Limb (tissue), 2 donors: ENCODE data around the gene CADM3.

ENCODE experiments used
- DNase-seq, 2 donors: peaks; one replicate each; pipeline ENCODE4 v3.0.0-alpha.2; 2016; ENCODE audit errors: extremely low spot score in 2 of 2

Gene CADM3

DNA sequence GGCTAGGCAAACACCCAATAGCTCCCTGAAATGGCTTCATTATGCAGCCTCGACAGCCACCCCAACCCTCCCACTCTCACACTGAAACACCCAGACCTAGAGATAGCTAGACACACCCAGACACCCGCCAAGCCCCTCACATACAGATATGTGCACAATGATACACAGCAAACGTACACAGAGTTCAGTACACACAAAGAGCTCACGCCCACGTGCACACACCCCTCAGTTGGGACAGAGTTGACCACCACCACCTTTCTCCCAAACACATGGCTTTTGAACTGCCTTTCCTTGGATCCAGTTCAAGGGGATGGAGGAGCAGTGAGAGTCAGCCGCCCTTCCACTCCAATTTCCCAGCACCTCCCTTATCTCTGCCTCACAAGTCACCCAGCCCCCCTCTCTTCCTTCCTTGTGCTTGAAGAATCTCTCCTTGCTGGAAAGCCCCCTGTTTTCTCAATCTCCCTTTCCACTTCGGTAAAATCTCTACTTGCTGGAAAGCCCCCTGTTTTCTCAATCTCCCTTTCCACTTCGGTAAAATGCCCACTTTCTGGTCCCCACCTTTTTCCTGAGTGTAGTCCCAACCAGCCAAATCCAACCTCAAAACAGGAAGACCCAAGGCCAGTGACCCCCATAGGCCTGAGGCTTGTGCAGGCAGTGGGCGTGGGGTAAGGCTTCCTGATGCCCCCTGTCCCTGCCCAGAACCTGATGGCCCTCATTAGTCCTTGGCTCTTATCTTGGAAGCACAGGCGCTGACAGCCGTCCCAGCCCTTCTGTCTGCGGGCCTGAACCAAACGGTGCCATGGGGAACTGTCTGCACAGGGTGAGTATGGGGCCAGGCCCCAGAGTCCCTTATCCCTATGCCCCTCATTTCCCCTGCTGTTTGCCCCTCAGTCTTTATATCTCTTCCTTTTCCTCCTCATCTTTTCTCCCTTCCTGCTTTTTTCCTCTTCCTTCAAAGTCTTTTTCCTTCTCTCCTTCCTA lies 33.0 kb downstream of the CADM3 start, which contains the start of gene ACKR1:
ACKR1 (plus strand) TSS at position 715 of the 981 bp plus-strand sequence; CDS start at position 800, 85 bp downstream.
- no peak for DNase-seq

DNA sequence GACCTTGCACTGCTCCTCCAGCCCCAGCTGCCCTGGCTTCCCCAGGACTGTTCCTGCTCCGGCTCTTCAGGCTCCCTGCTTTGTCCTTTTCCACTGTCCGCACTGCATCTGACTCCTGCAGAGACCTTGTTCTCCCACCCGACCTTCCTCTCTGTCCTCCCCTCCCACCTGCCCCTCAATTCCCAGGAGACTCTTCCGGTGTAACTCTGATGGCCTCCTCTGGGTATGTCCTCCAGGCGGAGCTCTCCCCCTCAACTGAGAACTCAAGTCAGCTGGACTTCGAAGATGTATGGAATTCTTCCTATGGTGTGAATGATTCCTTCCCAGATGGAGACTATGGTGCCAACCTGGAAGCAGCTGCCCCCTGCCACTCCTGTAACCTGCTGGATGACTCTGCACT lies 33.8 kb downstream of the CADM3 start:
- no peak for DNase-seq

DNA sequence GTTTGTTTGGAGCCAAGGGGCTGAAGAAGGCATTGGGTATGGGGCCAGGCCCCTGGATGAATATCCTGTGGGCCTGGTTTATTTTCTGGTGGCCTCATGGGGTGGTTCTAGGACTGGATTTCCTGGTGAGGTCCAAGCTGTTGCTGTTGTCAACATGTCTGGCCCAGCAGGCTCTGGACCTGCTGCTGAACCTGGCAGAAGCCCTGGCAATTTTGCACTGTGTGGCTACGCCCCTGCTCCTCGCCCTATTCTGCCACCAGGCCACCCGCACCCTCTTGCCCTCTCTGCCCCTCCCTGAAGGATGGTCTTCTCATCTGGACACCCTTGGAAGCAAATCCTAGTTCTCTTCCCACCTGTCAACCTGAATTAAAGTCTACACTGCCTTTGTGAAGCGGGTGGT lies 34.7 kb downstream of the CADM3 start:
- no peak for DNase-seq

DNA sequence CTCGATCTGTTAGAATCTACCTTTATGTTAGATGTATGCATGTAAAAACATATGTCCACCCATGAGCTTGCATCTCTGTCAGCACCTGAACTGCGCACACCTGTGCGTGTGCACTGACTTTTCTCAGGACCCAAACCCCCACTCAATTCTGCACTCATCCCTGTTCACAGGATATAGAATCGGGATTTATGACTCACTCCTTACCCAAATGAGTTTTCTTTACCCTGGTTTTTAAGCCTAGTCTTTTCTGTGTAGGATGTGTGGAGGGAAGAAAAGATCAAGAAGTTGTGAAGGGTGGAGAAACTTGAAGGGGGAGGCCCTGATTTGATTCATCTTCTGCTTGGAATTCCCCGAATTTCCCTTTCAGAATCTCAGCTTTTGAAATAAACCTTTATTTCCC lies 35.7 kb downstream of the CADM3 start:
- no peak for DNase-seq

DNA sequence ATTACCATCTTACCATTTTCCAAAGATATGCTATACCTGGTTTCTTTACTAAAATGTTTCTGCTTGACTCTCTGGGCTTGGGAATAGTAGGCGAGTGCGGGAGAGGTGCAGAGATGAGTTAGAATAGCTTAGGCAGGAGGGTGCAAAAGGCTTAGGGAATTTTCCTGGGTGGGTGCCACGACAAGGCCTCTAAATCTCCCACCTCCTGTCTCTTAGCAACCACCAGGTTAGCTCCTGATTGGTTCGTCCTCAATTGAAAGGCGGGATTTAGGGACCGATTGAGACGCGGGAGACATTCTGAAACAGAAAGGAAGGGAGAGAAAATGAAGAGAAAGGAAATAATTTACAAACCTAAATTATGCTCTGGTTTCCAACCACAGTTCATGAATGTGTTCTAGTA lies 36.4 kb downstream of the CADM3 start:
- DNase-seq, result no peak

DNA sequence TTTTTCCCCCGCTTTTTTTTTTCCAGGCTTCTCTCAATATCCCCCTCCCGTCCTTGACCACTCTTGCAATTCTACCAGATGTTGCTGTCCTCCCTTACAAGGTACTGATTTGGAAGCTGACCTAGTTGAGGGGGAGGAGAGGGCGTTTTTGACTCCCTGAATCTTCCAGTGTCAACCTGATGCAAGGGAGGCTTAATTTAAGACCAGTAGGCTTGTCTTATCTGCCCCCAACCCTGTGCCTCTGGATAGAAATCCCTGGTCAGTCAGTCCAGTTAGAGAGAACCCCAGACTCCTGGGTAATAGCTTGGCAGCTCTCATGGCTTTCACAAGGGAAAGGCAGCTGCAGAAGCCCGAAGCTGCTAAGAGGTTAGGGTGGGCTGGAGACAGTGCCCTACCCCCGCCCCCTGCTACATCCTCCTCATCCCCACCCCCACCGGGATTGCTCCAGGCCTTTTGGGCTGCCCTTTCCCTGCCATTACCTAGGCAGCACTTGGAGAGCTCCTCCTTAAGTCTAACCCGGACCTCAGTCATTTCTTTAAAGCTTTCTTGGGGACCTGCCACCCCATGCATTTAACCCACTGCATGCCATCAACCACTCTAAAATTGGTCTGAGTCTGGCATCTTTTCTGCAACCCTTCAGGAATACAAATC lies 36.9 kb downstream of the CADM3 start:
- no peak for DNase-seq

GRCh38 chr1:159209061-159209460 lies 37.6 kb downstream of the CADM3 start:
- no peak for DNase-seq

- DNase-seq, result peak in 1 of 2 donors; percentile 60
Measured at GRCh38 chr1:159211331-159212136, 40.1 kb downstream of the CADM3 start.

GRCh38 chr1:159212596-159212995 lies 41.2 kb downstream of the CADM3 start:
- DNase-seq, result no peak

- DNase-seq, result peak in 1 of 2 donors; percentile 51
Measured at GRCh38 chr1:159214149-159214760, 42.8 kb downstream of the CADM3 start.

GRCh38 chr1:159218649-159219636 lies 47.5 kb downstream of the CADM3 start:
- no peak for DNase-seq

- DNase-seq, result no peak
Measured at GRCh38 chr1:159222075-159222865, 50.9 kb downstream of the CADM3 start.

DNA sequence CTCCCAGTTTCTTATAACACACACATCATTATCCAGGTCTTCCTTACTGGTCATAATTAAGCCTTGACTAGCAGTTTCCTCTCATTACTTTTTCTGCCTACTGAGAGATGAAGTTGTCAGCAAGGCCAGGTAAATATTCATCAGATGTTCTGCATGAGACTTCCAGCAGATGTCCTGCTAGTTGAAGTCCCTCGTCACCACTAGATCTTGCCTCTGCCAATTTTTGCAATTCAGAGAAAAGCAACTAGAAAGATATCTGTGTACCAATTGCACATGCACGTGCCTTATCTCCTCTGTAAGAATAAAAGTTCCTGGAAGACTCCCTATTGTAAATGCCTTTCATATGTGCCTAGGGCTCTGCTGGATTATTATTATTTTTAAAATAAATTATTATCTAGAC lies 51.6 kb downstream of the CADM3 start:
- DNase-seq, result no peak

DNA sequence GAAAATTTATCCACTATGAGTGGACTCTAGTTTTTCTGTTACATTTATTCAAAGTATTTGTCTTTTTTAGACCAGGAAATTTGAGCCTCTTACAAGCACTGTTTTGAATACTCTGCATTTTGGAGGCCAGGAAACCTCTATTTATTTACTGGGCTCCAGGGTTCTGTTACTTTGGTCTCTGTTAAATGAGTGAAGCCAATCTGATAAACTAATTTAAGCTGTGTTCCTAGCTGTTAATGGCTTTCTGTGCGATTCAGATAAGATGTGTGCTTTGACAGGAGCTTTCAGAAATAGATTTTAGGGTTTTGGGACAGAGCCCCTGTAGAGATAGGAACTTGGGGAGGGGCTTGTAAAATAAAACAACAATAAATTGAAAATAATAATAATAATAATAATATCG lies 57.1 kb downstream of the CADM3 start:
- DNase-seq, result no peak

DNA sequence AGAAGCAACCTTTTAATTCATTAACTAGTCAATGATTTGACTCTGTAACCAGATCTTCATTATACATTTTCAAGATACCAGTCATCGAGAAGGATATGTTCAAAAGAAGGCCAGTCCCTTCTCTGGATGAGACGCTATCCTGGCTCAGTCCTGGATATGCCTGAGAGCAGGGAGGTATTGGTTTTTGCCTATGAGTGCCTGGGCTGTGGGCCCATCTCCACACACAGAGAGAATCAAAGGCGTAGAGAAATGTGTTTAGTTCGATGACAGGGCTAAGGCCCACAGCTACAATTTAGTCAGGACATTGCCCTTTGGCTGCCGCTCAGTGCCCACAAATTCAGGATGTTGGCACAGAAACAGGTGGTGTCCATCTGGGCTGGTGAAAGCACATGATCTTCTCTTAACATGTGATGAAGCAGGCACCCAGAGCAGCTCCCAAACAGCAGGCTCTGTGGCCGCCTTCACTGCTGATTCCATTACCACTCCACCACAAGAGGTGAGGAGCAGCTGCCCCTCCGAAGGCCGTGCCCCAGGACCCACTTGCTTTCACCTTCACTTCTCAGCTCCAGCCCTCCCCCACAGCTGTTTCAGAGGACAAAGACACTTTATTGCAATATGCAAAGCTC lies 58.0 kb downstream of the CADM3 start:
- no peak for DNase-seq

DNA sequence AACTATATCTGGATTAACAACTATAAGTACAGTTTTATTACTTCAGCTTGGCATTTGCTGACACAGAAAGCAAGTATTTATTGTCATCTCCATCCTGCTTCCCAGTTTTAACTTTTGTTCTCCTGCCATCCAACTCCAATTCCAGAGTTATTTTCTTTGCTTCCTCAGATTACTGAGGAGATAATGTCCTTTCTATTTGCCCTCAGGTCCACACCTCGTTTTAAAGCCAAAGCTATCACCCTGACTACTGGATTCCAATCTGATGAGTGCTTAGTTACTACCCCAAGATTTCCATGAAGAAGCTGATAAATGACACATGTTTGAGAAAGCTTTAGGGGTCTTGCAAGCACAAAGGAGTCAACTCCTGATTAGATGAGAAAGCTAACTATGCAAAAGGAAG lies 58.5 kb downstream of the CADM3 start:
- no peak for DNase-seq

- no peak for DNase-seq
Measured at GRCh38 chr1:159239551-159240220, 68.3 kb downstream of the CADM3 start.

- no peak for DNase-seq
Measured at GRCh38 chr1:159247266-159247665, 75.9 kb downstream of the CADM3 start.
